Colonic mucosa (tissue), 4 donors: ENCODE measurements around the gene PKDREJ. TPM values are rescaled to one million over a fixed set of nuclear protein-coding genes. Genes with fewer than 3 reads are reported as not detected.

Source experiments
- DNase-seq: peaks from one replicate; pipeline ENCODE4 v3.0.0-alpha.2; 2020
- H3K27ac ChIP-seq: fragments of 200-600 bp; one replicate; pipeline ENCODE4 v1.8.0; 2021
- H3K27me3 ChIP-seq: fragments of 200-600 bp; one replicate; pipeline ENCODE4 v1.8.0; 2021
- H3K36me3 ChIP-seq: fragments of 200-600 bp; one replicate; pipeline ENCODE4 v1.8.0; 2021
- H3K4me1 ChIP-seq: fragments of 200-600 bp; one replicate; pipeline ENCODE4 v1.8.0; 2021; ENCODE audit warnings: mild to moderate bottlenecking
- H3K4me3 ChIP-seq: fragments of 200-600 bp; one replicate; pipeline ENCODE4 v1.8.0; 2021
- H3K9ac ChIP-seq, 2 donors: one replicate each; pipeline ENCODE4 v1.7.0; 2013; ENCODE audit warnings: control low read depth in 2 of 2, low read depth in 2 of 2, low read length in 2 of 2
- H3K9me3 ChIP-seq: fragments of 200-600 bp; one replicate; pipeline ENCODE4 v1.8.0; 2021
- CTCF ChIP-seq: fragments of 200-600 bp; IDR thresholded peaks from one replicate; pipeline ENCODE4 v1.8.0; 2022; ENCODE audit warnings: antibody characterized with exemption, mild to moderate bottlenecking
- intact Hi-C: fragments of 100-400 bp; cut with DNase I; formaldehyde crosslinking; loops from one replicate; pipeline ENCODE4 v1.14.1; 2022
- total RNA-seq, 2 donors: library from RNA; stranded (reverse); fragmentation: NEBNext Ultra II Directional in 1 of 2; extraction: Animal tissue kit (Norgen Biotek cat#: 25700) in 1 of 2; gene quantifications; one replicate each; pipeline ENCODE4 v1.2.1, GENCODE V29; 2021
- donor health status: healthy.
- donor health status: DM: no; HTN: no; CAD: no.
- donor health status: DM: no; HTN: no; CAD: no.

The PKDREJ gene
- total RNA-seq, 2 donors from 2014 or later = 0.32 to 1.1 TPM

DNA sequence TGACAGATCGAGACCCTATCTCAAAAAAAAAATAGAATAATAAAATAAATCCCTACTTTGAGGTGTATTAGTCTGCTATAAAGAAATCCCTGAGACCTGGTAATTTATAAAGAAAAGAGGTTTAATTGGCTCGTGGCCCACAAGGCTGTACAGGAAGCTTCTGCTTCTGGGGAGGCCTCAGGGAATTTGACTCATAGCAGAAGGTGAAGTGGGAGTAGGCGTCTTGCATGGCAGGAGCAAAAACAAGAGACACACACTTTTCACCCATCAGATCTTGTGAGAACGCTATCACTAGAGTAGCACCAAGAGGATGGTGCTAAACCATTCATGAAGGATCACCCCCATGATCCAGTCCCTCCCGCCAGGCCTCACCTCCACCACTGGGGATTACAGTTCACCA, 42.2 kb downstream of the PKDREJ start:
- no peak for TF ChIP-seq CTCF
- no peak overlapping the region for H3K9ac ChIP-seq
- no peaks in the 10 kb centered on the region for H3K27me3 ChIP-seq
- H3K36me3 ChIP-seq = peaks cover 22% of the 10 kb centered on the region
- intact Hi-C loops = no loop called here
- DNase-seq = no peak
- no peak overlapping the region for H3K4me3 ChIP-seq
- no peaks in the 10 kb centered on the region for H3K4me1 ChIP-seq
- H3K9me3 ChIP-seq = no peaks in the 10 kb centered on the region
- H3K27ac ChIP-seq = no peak overlapping the region

- Histone ChIP-seq H3K27me3 (no peaks in the 10 kb centered on the region), H3K4me3 (no peak overlapping the region), H3K4me1 (no peaks in the 10 kb centered on the region), H3K27ac (no peak overlapping the region), H3K36me3 (peaks cover 32% of the 10 kb centered on the region), H3K9me3 (no peaks in the 10 kb centered on the region), H3K9ac (no peak overlapping the region)
- no peak for TF ChIP-seq CTCF
- no peak for DNase-seq
- intact Hi-C loops = no loop called here
These were observed 43.5 kb downstream of the PKDREJ start for GRCh38 chr22:46219636-46220035.

- H3K27ac ChIP-seq = no peak overlapping the region
- no peaks in the 10 kb centered on the region for H3K4me1 ChIP-seq
- intact Hi-C loops = no loop called here
- H3K9me3 ChIP-seq = no peaks in the 10 kb centered on the region
- no peaks in the 10 kb centered on the region for H3K27me3 ChIP-seq
- H3K36me3 ChIP-seq = peaks cover 13% of the 10 kb centered on the region
- H3K4me3 ChIP-seq = no peak overlapping the region
- H3K9ac ChIP-seq = no peak overlapping the region
- DNase-seq = no peak
- TF ChIP-seq CTCF = no peak
These were observed 48.5 kb downstream of the PKDREJ start for GRCh38 chr22:46214616-46215015.

DNA sequence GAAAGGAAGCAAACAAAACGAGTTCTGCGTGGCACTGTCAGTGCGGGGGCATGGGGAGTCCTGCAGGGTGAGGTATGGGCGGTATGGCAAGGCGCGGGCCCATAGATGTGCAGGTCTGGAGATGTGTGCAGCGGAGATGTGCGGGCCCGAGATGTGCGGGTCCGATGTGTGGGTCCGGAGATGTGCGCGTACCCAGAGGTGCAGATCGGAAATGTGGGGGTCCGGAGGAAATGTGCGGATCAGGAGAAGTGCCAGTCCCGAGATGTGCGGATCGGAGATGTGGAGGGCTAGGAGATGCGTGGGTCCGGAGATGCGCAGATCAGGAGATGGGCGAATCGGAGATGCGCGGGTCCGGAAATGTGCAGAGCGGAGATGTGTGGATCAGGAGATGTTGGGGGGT, 49.0 kb downstream of the PKDREJ start:
- intact Hi-C loops = no loop called here
- Histone ChIP-seq H3K4me3 (no peak overlapping the region), H3K27ac (no peak overlapping the region), H3K4me1 (no peaks in the 10 kb centered on the region), H3K9me3 (no peaks in the 10 kb centered on the region), H3K9ac (no peak overlapping the region), H3K36me3 (peaks cover 13% of the 10 kb centered on the region), H3K27me3 (no peaks in the 10 kb centered on the region)
- DNase-seq = no peak
- no peak for TF ChIP-seq CTCF

GRCh38 chr22:46213052-46213451, 50.1 kb downstream of the PKDREJ start:
- peaks cover 13% of the 10 kb centered on the region for H3K36me3 ChIP-seq
- H3K27ac ChIP-seq = no peak overlapping the region
- intact Hi-C loops = no loop called here
- H3K9ac ChIP-seq = no peak overlapping the region
- H3K9me3 ChIP-seq = no peaks in the 10 kb centered on the region
- no peak overlapping the region for H3K4me3 ChIP-seq
- DNase-seq = no peak
- TF ChIP-seq CTCF = no peak
- H3K4me1 ChIP-seq = no peaks in the 10 kb centered on the region
- H3K27me3 ChIP-seq = no peaks in the 10 kb centered on the region

GRCh38 chr22:46212195-46212594, 50.9 kb downstream of the PKDREJ start:
- H3K27ac ChIP-seq = no peak overlapping the region
- H3K9me3 ChIP-seq = no peaks in the 10 kb centered on the region
- H3K36me3 ChIP-seq = peaks cover 13% of the 10 kb centered on the region
- DNase-seq = no peak
- no peak overlapping the region for H3K9ac ChIP-seq
- no peaks in the 10 kb centered on the region for H3K27me3 ChIP-seq
- intact Hi-C loops = no loop called here
- no peaks in the 10 kb centered on the region for H3K4me1 ChIP-seq
- no peak for TF ChIP-seq CTCF
- H3K4me3 ChIP-seq = no peak overlapping the region
